ENCODE results near the gene LSAMP.

DNA sequence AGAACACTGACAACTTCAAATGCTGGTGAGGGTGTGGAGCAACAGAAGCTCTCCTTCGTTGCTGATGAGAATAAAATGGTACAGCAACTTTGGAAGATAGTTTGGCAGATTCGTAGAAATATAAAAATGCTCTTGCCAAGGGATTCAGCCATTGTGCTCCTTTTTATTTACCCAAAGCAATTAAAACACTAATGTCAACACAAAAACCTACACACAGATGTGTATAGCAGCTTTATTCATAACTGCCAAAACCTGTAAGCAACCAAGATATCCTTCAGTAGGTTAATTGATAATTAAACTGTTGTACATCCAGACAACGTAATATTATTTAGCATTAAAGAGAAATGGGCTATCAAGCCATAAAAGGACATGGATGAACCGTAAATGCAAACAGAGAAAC lies 37.8 kb upstream of the LSAMP start:
- TF ChIP-seq, protein P1, sequence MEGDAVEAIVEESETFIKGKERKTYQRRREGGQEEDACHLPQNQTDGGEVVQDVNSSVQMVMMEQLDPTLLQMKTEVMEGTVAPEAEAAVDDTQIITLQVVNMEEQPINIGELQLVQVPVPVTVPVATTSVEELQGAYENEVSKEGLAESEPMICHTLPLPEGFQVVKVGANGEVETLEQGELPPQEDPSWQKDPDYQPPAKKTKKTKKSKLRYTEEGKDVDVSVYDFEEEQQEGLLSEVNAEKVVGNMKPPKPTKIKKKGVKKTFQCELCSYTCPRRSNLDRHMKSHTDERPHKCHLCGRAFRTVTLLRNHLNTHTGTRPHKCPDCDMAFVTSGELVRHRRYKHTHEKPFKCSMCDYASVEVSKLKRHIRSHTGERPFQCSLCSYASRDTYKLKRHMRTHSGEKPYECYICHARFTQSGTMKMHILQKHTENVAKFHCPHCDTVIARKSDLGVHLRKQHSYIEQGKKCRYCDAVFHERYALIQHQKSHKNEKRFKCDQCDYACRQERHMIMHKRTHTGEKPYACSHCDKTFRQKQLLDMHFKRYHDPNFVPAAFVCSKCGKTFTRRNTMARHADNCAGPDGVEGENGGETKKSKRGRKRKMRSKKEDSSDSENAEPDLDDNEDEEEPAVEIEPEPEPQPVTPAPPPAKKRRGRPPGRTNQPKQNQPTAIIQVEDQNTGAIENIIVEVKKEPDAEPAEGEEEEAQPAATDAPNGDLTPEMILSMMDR (IDR thresholded peaks at IDR 0.05; ENCODE audit: insufficient read depth, low read depth, low read length), result no peak
- no peak for TF ChIP-seq EZH2 (IDR thresholded peaks at IDR 0.05; ENCODE audit: insufficient read depth, low read length)

Measured in astrocyte (in vitro differentiated cells and primary cell).